ENCODE measurements around the gene PPP1R3C.
A peak's percentile ranks its signal among the peaks of the same experiment; 100 is the strongest.

The PPP1R3C gene

GRCh38 chr10:91591797-91592174, 41.1 kb downstream of the PPP1R3C start:
- Histone ChIP-seq H3K27me3 (replicated peaks) (no peaks in the 10 kb centered on the region), H3K36me3 (replicated peaks) (no peaks in the 10 kb centered on the region), H3K27ac (no peak overlapping the region), H3K4me3 (ENCODE audit: low read depth, low read length) (no peak overlapping the region)
- in situ Hi-C loops (cut with HindIII; ENCODE audit: low pct_ligation_motif_present, low sequenced_read_pairs) = no loop called here
- no peak for TF ChIP-seq CTCF (IDR thresholded peaks at IDR 0.05; ENCODE audit: low read depth, low read length, missing control alignments)
- DNase-seq = no peak

GRCh38 chr10:91590904-91591796, 41.7 kb downstream of the PPP1R3C start:
- no peaks in the 10 kb centered on the region for H3K36me3 ChIP-seq (replicated peaks)
- peak overlapping the region; percentile 38 for H3K27ac ChIP-seq
- in situ Hi-C loops (cut with HindIII; ENCODE audit: low pct_ligation_motif_present, low sequenced_read_pairs) = no loop called here
- peak; percentile 14 for DNase-seq
- TF ChIP-seq CTCF (IDR thresholded peaks at IDR 0.05; ENCODE audit: low read depth, low read length, missing control alignments) = no peak
- H3K27me3 ChIP-seq (replicated peaks) = no peaks in the 10 kb centered on the region
- H3K4me3 ChIP-seq (ENCODE audit: low read depth, low read length) = no peak overlapping the region

GRCh38 chr10:91590142-91590903, 42.5 kb downstream of the PPP1R3C start:
- in situ Hi-C loops (cut with HindIII; ENCODE audit: low pct_ligation_motif_present, low sequenced_read_pairs) = no loop called here
- DNase-seq = peak; percentile 51
- TF ChIP-seq CTCF (IDR thresholded peaks at IDR 0.05; ENCODE audit: low read depth, low read length, missing control alignments) = no peak
- Histone ChIP-seq H3K27ac (peak overlapping the region; percentile 38), H3K27me3 (replicated peaks) (no peaks in the 10 kb centered on the region), H3K36me3 (replicated peaks) (no peaks in the 10 kb centered on the region), H3K4me3 (ENCODE audit: low read depth, low read length) (no peak overlapping the region)

GRCh38 chr10:91589658-91590035, 43.2 kb downstream of the PPP1R3C start:
- Histone ChIP-seq H3K27me3 (replicated peaks) (no peaks in the 10 kb centered on the region), H3K27ac (no peak overlapping the region), H3K36me3 (replicated peaks) (no peaks in the 10 kb centered on the region), H3K4me3 (ENCODE audit: low read depth, low read length) (no peak overlapping the region)
- TF ChIP-seq CTCF (IDR thresholded peaks at IDR 0.05; ENCODE audit: low read depth, low read length, missing control alignments) = no peak
- no peak for DNase-seq
- in situ Hi-C loops (cut with HindIII; ENCODE audit: low pct_ligation_motif_present, low sequenced_read_pairs) = no loop called here

GRCh38 chr10:91589015-91589657, 43.7 kb downstream of the PPP1R3C start:
- no peaks in the 10 kb centered on the region for H3K27me3 ChIP-seq (replicated peaks)
- no peak for TF ChIP-seq CTCF (IDR thresholded peaks at IDR 0.05; ENCODE audit: low read depth, low read length, missing control alignments)
- no peaks in the 10 kb centered on the region for H3K36me3 ChIP-seq (replicated peaks)
- DNase-seq = peak; percentile 18
- H3K4me3 ChIP-seq (ENCODE audit: low read depth, low read length) = no peak overlapping the region
- H3K27ac ChIP-seq = peak overlapping the region; percentile 53
- in situ Hi-C loops (cut with HindIII; ENCODE audit: low pct_ligation_motif_present, low sequenced_read_pairs) = no loop called here
